K562 (cell line): ENCODE measurements around the gene ZBTB9. TPM values are rescaled to one million over a fixed set of nuclear protein-coding genes. Genes with fewer than 3 reads are reported as not detected.

Source experiments
- ARID1B ChIP-seq: fragments of 450-650 bp; IDR thresholded peaks from 2 replicates; pipeline ENCODE4 v1.6.1; 2016; ENCODE audit warnings: antibody characterized with exemption, mild to moderate bottlenecking, inconsistent platforms
- HOXB6 ChIP-seq: fragments of 250-450 bp; sonication (Bioruptor Pico); IDR thresholded peaks from 2 replicates; pipeline ENCODE4 v1.5.1; 2022; ENCODE audit warnings: mild to moderate bottlenecking, borderline replicate concordance
- MCM5 ChIP-seq: fragments of 450-650 bp; IDR thresholded peaks from 2 replicates; pipeline ENCODE4 v1.6.1; 2016; ENCODE audit warnings: low read depth
- NR2C1 ChIP-seq, 2 experiments: fragments of 450-650 bp; IDR thresholded peaks; 2 replicates each; pipeline ENCODE4 v1.6.1; 2017; ENCODE audit warnings: mild to moderate bottlenecking in 2 of 2, antibody characterized with exemption in 1 of 2, inconsistent platforms in 1 of 2, missing compliant biosample characterization in 1 of 2, missing genetic modification characterization in 1 of 2
- NR2C2 ChIP-seq, 2 experiments: fragments of 200-800 bp in 1 of 2; sonication (Bioruptor generic) in 1 of 2; sonication (generic) in 1 of 2; formaldehyde crosslinking in 1 of 2; IDR thresholded peaks; 2 replicates each; pipeline versions ENCODE4 v1.6.1 to v1.8.0; 2016 to 2022; ENCODE audit warnings: mild to moderate bottlenecking in 1 of 2, missing compliant biosample characterization in 1 of 2, missing genetic modification characterization in 1 of 2, missing genetic modification reagents in 1 of 2
- NR3C1 ChIP-seq: sonication (generic); formaldehyde crosslinking; IDR thresholded peaks from 2 replicates; pipeline ENCODE4 v1.8.1; 2022; ENCODE audit warnings: missing genetic modification reagents
- PRDM10 ChIP-seq: fragments of 450-650 bp; IDR thresholded peaks from 2 replicates; pipeline ENCODE4 v1.6.1; 2018; ENCODE audit not compliant: partially characterized antibody
- SOX6 ChIP-seq: fragments of 450-650 bp; IDR thresholded peaks from 2 replicates; pipeline ENCODE4 v1.6.1; 2014; ENCODE audit warnings: mild to moderate bottlenecking
- TEAD4 ChIP-seq, 2 experiments: sonication (generic) in 1 of 2; formaldehyde crosslinking in 1 of 2; IDR thresholded peaks; 2 replicates each; pipeline versions ENCODE4 v1.6.1 to v1.8.0; 2012 to 2022; ENCODE audit warnings: borderline replicate concordance in 1 of 2, inconsistent platforms in 1 of 2, low read length in 1 of 2, mild to moderate bottlenecking in 1 of 2, missing genetic modification reagents in 1 of 2
- TRIM24 ChIP-seq, 2 experiments: fragments of 450-650 bp; IDR thresholded peaks; 2 replicates each; pipeline ENCODE4 v1.6.1; 2016
- ZBTB8A ChIP-seq: fragments of 450-650 bp; IDR thresholded peaks from 2 replicates; pipeline ENCODE4 v1.6.1; 2018; ENCODE audit warnings: mild to moderate bottlenecking, moderate library complexity; ENCODE audit not compliant: partially characterized antibody
- ZNF133 ChIP-seq: fragments of 250-450 bp; sonication (Bioruptor Pico); IDR thresholded peaks from 2 replicates; pipeline ENCODE4 v1.4.0; 2020; ENCODE audit warnings: mild to moderate bottlenecking
- ZNF140 ChIP-seq: fragments of 250-450 bp; sonication (Bioruptor Pico); IDR thresholded peaks from 2 replicates; pipeline ENCODE4 v1.8.0; 2021; ENCODE audit warnings: moderate library complexity, mild to moderate bottlenecking, inconsistent platforms
- ZNF253 ChIP-seq: fragments of 250-450 bp; sonication (Bioruptor Pico); conservative IDR thresholded peaks from 2 replicates; pipeline ENCODE4 v1.6.1; 2021; ENCODE audit warnings: mild to moderate bottlenecking
- polyA plus RNA-seq, 8 experiments: library from polyadenylated mRNA; depleted of rRNA in 4 of 8; stranded (reverse) in 5 of 8; unstranded in 3 of 8; fragments of >200 nt; fragmentation: Nextera tagmentation in 2 of 8; fragmentation: Illumina TruSeq in 1 of 8; extraction: Ambion mirVana in 2 of 8; extraction: Trizol in 1 of 8; gene quantifications; 2 replicates each; pipeline versions ENCODE4 v1.2.1 to v1.2.3, GENCODE V29; 2011 to 2014; ENCODE audit warnings: inconsistent platforms in 1 of 8, missing spikeins in 1 of 8
- total RNA-seq, 7 experiments: library from RNA; depleted of rRNA in 6 of 7; stranded (reverse); fragments of >200 nt in 6 of 7; fragmentation: Illumina TruSeq in 2 of 7; extraction: Trizol in 2 of 7; gene quantifications; 2 replicates each; pipeline versions ENCODE4 v1.2.1 to v1.2.3, GENCODE V29; 2011 to 2021; ENCODE audit warnings: low replicate concordance in 1 of 7

ZBTB9 gene
- total and polyA plus RNA-seq, 9 of the 15 experiments (the other 6 are each of a cell fraction or from before 2014, with no cell fraction given) = 1.9 to 19.5 (median 10.4) TPM

GRCh38 chr6:33488339-33488738 is 34.0 kb downstream of the ZBTB9 start (continued):
- TF ChIP-seq ZBTB8A = no peak
- TF ChIP-seq NR2C2 (CRISPR knock-in tag; IDR thresholded peaks at IDR 0.05) = no peak
- TF ChIP-seq NR2C2 (tag; IDR thresholded peaks at IDR 0.05) = no peak
- TF ChIP-seq ZNF140 (CRISPR knock-in tag) = no peak
- TF ChIP-seq TRIM24 (IDR thresholded peaks at IDR 0.05) = 0 out of 4 replicates have a peak, but pooled peaks of 1 of the 2 experiments have one; percentile 8
- no peak for TF ChIP-seq ZNF133 (CRISPR knock-in tag)
- no peak for TF ChIP-seq NR3C1 (CRISPR knock-in tag)
- no peak for TF ChIP-seq HOXB6
- TF ChIP-seq MCM5 = no peak
- peak; percentile 87 for TF ChIP-seq SOX6
- TF ChIP-seq ARID1B = peak; percentile 72
- TF ChIP-seq TEAD4 (IDR thresholded peaks at IDR 0.05; ENCODE audit: low read length) = peak; percentile 49; the same call in 1 of the 2 replicates
- TF ChIP-seq TEAD4 (CRISPR knock-in tag; IDR thresholded peaks at IDR 0.05; ENCODE audit: borderline replicate concordance) = no peak
- TF ChIP-seq NR2C1 (IDR thresholded peaks at IDR 0.05) = no peak
- no peak for TF ChIP-seq NR2C1 (tag; IDR thresholded peaks at IDR 0.05)
- TF ChIP-seq PRDM10 = no peak
- TF ChIP-seq ZNF253 (CRISPR knock-in tag) = no peak
